GM04503 (cell line): ENCODE data around the gene ARID3B.

Experiments
- DNase-seq: peaks from one replicate; pipeline ENCODE4 v3.0.0-alpha.2; 2012; ENCODE audit warnings: low read depth

The ARID3B gene

GRCh38 chr15:74642734-74643664 lies 102.0 kb downstream of the ARID3B start:
- DNase-seq: no peak

- DNase-seq: no peak
These were observed 102.7 kb downstream of the ARID3B start for GRCh38 chr15:74643665-74644204.

DNA sequence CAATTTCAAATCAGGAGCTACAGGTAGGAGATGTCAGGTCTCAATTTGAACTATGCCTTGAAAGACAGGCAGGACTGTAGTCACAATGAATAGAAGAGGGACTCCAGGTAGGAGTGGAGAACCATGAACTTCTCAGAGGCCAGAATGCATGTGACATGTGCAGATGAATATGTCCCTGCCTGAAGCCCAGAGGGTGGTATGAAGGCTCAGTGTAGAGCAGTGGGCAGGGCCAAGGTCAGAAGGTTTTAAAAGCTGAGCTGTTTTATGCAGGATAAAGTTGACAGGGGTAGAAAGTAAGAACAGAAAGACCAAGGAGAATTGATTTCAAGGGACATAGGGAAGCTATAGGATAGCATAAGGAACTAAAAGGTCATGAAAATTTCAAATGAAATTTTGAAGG lies 105.5 kb downstream of the ARID3B start:
- DNase-seq: no peak
